GM13976 (cell line): ENCODE data around the gene METAP2.

Source experiments
- DNase-seq: peaks from one replicate; pipeline ENCODE4 v3.0.0; 2012; ENCODE audit warnings: low spot score
- CTCF ChIP-seq: IDR thresholded peaks from 2 replicates; pipeline ENCODE4 v1.5.1; 2012; ENCODE audit warnings: borderline replicate concordance, mild to moderate bottlenecking; ENCODE audit not compliant: insufficient read depth; ENCODE audit errors: extremely low read depth, missing control alignments, control extremely low read depth
- in situ Hi-C: fragments of 300-500 bp; cut with MboI; formaldehyde crosslinking; loops from one replicate; pipeline ENCODE4 v1.12.0; 2022; ENCODE audit warnings: low sequenced_read_pairs, mixed read lengths, inconsistent platforms; ENCODE audit not compliant: unreplicated experiment

The METAP2 gene

GRCh38 chr12:95541436-95541835 lies 67.5 kb downstream of the METAP2 start:
- no peak for TF ChIP-seq CTCF
- DNase-seq: no peak
- in situ Hi-C loops: no loop called here

GRCh38 chr12:95543305-95543704 lies 69.4 kb downstream of the METAP2 start:
- in situ Hi-C loops: no loop called here

DNA sequence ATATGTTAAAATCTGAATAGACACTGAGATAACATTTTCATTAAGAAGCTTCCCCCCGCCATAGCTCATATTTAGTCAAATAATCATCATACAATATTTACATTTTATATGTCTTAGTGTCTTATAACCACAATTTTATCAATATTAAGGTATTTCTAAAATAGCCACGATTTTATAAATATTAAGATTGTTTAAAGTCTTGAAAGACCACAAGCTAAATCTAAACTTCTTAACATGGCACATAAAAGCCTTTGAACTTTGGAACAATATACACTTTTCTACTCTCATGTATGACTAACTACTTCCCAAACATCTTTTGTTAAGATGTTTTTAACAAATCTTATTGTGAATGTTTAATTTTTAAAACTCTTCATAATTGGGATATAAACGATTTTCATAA lies 70.8 kb downstream of the METAP2 start:
- in situ Hi-C loops: no loop called here
- TF ChIP-seq CTCF: no peak
- no peak for DNase-seq

More at GRCh38 chr12:95543305-95543704, 69.4 kb downstream of the METAP2 start:
- no peak for TF ChIP-seq CTCF
- DNase-seq: no peak

DNA sequence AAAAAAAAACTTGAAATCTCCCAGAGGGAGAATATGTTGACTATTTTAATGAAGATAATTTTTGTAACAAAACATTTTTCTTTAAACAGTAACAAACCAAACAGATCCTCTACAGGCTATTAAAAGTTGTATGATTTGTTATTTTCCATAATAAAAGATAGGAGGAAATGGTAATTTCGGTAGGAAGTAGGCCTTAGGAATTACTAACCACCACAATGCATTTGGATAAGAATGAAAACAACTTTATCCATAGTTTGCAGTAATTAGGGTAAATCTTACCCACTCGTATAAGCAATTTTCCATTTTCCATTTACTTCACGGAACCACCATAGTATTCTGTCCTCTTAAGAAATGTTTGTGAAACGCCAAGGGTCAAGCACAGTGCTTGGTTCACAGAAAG lies 71.4 kb downstream of the METAP2 start:
- TF ChIP-seq CTCF: no peak
- in situ Hi-C loops: no loop called here
- DNase-seq: no peak

- DNase-seq: no peak
These were observed 72.0 kb downstream of the METAP2 start for GRCh38 chr12:95545731-95546490.

DNA sequence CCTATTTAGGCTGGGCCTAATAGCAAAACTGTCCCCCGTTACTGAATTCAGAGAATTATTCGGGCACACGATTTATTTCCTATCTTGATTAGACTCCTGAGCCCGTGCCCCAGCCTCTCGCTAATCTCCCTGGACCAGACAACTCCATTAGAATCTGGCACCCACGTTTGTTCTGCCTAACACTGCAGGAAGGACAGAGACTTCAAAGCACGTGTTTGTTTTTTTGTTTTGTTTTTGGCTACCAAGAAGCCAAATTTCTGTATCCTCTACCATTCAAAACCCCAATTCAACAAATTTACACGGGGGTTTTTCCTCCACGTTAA lies 72.5 kb downstream of the METAP2 start:
- in situ Hi-C loops: no loop called here
- no peak for TF ChIP-seq CTCF
- no peak for DNase-seq

More at GRCh38 chr12:95545731-95546490, 72.0 kb downstream of the METAP2 start:
- in situ Hi-C loops: no loop called here
- TF ChIP-seq CTCF: no peak

DNA sequence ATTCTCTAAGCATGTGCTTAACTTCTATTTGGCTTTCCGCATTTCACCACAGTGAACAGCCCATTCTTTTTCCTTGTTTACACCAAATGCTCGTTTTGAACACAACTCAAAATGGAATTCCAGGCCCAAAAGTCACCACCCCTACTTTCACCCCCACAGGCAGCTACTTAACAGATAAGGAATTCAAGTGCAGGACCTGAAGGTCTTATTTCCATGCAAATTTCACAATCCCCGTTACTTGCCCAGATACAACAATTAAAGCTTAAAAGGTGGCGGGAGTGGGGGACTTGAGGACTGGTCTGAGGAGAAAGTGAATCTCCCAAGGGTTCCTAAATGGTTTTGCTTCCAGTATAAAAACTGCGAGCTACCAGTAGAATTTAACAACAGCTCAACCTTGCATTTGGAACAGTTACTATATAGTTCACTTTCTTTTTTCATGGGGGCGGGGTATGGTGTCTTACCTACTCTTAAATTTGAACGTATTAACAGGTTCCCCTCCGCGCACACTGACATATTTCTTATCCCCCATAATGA lies 73.6 kb downstream of the METAP2 start:
- no peak for DNase-seq
- TF ChIP-seq CTCF: no peak
- in situ Hi-C loops: no loop called here
